ENCODE data around the gene RPIA.

- TF ChIP-seq CTCF (IDR thresholded peaks at IDR 0.05; ENCODE audit: low read length) = no peak
- no peak for TF ChIP-seq EZH2 (IDR thresholded peaks at IDR 0.05; ENCODE audit: borderline replicate concordance, low read length)
Measured at GRCh38 chr2:88737385-88737784, 45.9 kb downstream of the RPIA start.

Data from OCI-LY1 (cell line).